Measurements from ENCODE around the gene KCNQ1.
"Not testable (repeated sequence)": the region's sequence is repeated elsewhere in the genome, so short reads cannot be mapped to it uniquely, and the experiment has no call there.

DNA sequence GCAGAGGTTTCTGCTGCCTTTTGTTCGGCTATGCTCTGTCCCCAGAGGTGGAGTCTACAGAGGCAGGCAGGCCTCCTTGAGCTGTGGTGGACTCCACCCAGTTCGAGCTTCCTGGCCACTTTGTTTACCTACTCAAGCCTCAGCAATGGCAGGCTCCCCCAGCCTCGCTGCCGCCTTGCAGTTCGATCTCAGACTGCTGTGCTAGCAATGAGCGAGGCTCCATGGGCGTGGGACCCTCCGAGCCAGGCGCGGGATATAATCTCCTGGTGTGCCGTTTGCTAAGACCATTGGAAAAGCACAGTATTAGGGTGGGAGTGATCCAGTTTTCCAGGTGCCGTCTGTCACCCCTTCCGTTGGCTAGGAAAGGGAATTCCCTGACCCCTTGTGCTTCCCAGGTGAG is 195.0 kb downstream of the KCNQ1 start:
- TF ChIP-seq, protein P1, sequence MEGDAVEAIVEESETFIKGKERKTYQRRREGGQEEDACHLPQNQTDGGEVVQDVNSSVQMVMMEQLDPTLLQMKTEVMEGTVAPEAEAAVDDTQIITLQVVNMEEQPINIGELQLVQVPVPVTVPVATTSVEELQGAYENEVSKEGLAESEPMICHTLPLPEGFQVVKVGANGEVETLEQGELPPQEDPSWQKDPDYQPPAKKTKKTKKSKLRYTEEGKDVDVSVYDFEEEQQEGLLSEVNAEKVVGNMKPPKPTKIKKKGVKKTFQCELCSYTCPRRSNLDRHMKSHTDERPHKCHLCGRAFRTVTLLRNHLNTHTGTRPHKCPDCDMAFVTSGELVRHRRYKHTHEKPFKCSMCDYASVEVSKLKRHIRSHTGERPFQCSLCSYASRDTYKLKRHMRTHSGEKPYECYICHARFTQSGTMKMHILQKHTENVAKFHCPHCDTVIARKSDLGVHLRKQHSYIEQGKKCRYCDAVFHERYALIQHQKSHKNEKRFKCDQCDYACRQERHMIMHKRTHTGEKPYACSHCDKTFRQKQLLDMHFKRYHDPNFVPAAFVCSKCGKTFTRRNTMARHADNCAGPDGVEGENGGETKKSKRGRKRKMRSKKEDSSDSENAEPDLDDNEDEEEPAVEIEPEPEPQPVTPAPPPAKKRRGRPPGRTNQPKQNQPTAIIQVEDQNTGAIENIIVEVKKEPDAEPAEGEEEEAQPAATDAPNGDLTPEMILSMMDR (IDR thresholded peaks at IDR 0.05; ENCODE audit: low read length) = not testable (repeated sequence)
- not testable (repeated sequence) for TF ChIP-seq EZH2 (IDR thresholded peaks at IDR 0.05; ENCODE audit: borderline replicate concordance, low read length)
